Measurements from ENCODE around the gene IL4R. TPM values are rescaled to one million over a fixed set of nuclear protein-coding genes. Genes with fewer than 3 reads are reported as not detected.
A peak's percentile ranks its signal among the peaks of the same experiment; 100 is the strongest.

Gene IL4R
- total and polyA plus RNA-seq, 2 of the 13 experiments (the other 11 are each of a cell fraction or from before 2014, with no cell fraction given) = 15.9 to 49.6 TPM

GRCh38 chr16:27268376-27269299, 45.1 kb upstream of the IL4R start, which contains the start of gene NSMCE1 (continued):
- peak; percentile 57; the same call in 1 of the 2 replicates for TF ChIP-seq ZNF629 (CRISPR knock-in tag; conservative IDR thresholded peaks at IDR 0.05)
- TF ChIP-seq MLLT10 (CRISPR knock-in tag; IDR thresholded peaks at IDR 0.05) = 0 out of 2 replicates have a peak, but pooled peaks have one; percentile 73
- TF ChIP-seq ZNF577 (CRISPR knock-in tag; IDR thresholded peaks at IDR 0.05; ENCODE audit: borderline replicate concordance, low read depth) = 0 out of 2 replicates have a peak, but pooled peaks have one; percentile 82
- TF ChIP-seq NFATC3 (CRISPR knock-in tag; IDR thresholded peaks at IDR 0.05) = no peak
- no peak for TF ChIP-seq TSC22D2 (CRISPR knock-in tag; IDR thresholded peaks at IDR 0.05; ENCODE audit: borderline replicate concordance)
- TF ChIP-seq, protein P1, sequence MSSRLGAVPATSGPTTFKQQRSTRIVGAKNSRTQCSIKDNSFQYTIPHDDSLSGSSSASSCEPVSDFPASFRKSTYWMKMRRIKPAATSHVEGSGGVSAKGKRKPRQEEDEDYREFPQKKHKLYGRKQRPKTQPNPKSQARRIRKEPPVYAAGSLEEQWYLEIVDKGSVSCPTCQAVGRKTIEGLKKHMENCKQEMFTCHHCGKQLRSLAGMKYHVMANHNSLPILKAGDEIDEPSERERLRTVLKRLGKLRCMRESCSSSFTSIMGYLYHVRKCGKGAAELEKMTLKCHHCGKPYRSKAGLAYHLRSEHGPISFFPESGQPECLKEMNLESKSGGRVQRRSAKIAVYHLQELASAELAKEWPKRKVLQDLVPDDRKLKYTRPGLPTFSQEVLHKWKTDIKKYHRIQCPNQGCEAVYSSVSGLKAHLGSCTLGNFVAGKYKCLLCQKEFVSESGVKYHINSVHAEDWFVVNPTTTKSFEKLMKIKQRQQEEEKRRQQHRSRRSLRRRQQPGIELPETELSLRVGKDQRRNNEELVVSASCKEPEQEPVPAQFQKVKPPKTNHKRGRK (CRISPR knock-in tag; IDR thresholded peaks at IDR 0.05) = no peak
- TF ChIP-seq, protein P2, sequence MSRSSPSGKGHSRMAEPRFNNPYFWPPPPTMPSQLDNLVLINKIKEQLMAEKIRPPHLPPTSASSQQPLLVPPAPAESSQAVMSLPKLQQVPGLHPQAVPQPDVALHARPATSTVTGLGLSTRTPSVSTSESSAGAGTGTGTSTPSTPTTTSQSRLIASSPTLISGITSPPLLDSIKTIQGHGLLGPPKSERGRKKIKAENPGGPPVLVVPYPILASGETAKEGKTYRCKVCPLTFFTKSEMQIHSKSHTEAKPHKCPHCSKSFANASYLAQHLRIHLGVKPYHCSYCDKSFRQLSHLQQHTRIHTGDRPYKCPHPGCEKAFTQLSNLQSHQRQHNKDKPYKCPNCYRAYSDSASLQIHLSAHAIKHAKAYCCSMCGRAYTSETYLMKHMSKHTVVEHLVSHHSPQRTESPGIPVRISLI (CRISPR knock-in tag; IDR thresholded peaks at IDR 0.05; ENCODE audit: borderline replicate concordance) = 0 out of 2 replicates have a peak, but pooled peaks have one; percentile 30
- TF ChIP-seq ZBTB46 (CRISPR knock-in tag; IDR thresholded peaks at IDR 0.05; ENCODE audit: borderline replicate concordance) = no peak; the same call in 1 of the 2 replicates
- no peak; the same call in 1 of the 2 replicates for TF ChIP-seq ZIK1 (CRISPR knock-in tag; IDR thresholded peaks at IDR 0.05; ENCODE audit: borderline replicate concordance, low read depth)
- 0 out of 2 replicates have a peak, but pooled peaks have one; percentile 16 for TF ChIP-seq KLF15 (CRISPR knock-in tag; IDR thresholded peaks at IDR 0.05; ENCODE audit: borderline replicate concordance)
- TF ChIP-seq RFX1 (IDR thresholded peaks at IDR 0.05) = no peak
- TF ChIP-seq ZNF724P (CRISPR knock-in tag; IDR thresholded peaks at IDR 0.05; ENCODE audit: borderline replicate concordance) = peak; percentile 13
- TF ChIP-seq, protein P3, sequence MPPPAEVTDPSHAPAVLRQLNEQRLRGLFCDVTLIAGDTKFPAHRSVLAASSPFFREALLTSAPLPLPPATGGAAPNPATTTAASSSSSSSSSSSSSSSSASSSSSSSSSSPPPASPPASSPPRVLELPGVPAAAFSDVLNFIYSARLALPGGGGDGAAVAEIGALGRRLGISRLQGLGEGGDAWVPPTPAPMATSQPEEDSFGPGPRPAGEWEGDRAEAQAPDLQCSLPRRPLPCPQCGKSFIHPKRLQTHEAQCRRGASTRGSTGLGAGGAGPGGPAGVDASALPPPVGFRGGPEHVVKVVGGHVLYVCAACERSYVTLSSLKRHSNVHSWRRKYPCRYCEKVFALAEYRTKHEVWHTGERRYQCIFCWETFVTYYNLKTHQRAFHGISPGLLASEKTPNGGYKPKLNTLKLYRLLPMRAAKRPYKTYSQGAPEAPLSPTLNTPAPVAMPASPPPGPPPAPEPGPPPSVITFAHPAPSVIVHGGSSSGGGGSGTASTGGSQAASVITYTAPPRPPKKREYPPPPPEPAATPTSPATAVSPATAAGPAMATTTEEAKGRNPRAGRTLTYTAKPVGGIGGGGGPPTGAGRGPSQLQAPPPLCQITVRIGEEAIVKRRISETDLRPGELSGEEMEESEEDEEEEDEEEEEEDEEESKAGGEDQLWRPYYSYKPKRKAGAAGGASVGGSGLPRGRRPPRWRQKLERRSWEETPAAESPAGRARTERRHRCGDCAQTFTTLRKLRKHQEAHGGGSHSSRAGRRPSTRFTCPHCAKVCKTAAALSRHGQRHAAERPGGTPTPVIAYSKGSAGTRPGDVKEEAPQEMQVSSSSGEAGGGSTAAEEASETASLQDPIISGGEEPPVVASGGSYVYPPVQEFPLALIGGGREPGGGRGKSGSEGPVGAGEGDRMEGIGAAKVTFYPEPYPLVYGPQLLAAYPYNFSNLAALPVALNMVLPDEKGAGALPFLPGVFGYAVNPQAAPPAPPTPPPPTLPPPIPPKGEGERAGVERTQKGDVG (CRISPR knock-in tag; IDR thresholded peaks at IDR 0.05; ENCODE audit: borderline replicate concordance) = no peak
- TF ChIP-seq GFI1 (CRISPR knock-in tag; IDR thresholded peaks at IDR 0.05; ENCODE audit: borderline replicate concordance) = no peak; the same call in 1 of the 2 replicates
- no peak for TF ChIP-seq SYNCRIP (IDR thresholded peaks at IDR 0.05; ENCODE audit: insufficient read depth, low read depth, low read length)
- TF ChIP-seq ZNF274 (CRISPR knock-in tag; IDR thresholded peaks at IDR 0.05) = no peak; the same call in 1 of the 2 replicates
- TF ChIP-seq MXD4 (CRISPR knock-in tag; IDR thresholded peaks at IDR 0.05) = peak; percentile 79; the same call in 1 of the 2 replicates
- TF ChIP-seq, protein P4, sequence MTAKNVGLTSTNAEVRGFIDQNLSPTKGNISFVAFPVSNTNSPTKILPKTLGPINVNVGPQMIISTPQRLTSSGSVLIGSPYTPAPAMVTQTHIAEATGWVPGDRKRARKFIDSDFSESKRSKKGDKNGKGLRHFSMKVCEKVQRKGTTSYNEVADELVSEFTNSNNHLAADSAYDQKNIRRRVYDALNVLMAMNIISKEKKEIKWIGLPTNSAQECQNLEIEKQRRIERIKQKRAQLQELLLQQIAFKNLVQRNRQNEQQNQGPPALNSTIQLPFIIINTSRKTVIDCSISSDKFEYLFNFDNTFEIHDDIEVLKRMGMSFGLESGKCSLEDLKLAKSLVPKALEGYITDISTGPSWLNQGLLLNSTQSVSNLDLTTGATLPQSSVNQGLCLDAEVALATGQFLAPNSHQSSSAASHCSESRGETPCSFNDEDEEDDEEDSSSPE (CRISPR knock-in tag; IDR thresholded peaks at IDR 0.05) = peak; percentile 77

All from HepG2 (cell line).